ENCODE results near the gene OR51D1. TPM values are rescaled to one million over a fixed set of nuclear protein-coding genes. Genes with fewer than 3 reads are reported as not detected.

OR51D1 gene
- total and polyA plus RNA-seq, 4 donors: not detected

DNA sequence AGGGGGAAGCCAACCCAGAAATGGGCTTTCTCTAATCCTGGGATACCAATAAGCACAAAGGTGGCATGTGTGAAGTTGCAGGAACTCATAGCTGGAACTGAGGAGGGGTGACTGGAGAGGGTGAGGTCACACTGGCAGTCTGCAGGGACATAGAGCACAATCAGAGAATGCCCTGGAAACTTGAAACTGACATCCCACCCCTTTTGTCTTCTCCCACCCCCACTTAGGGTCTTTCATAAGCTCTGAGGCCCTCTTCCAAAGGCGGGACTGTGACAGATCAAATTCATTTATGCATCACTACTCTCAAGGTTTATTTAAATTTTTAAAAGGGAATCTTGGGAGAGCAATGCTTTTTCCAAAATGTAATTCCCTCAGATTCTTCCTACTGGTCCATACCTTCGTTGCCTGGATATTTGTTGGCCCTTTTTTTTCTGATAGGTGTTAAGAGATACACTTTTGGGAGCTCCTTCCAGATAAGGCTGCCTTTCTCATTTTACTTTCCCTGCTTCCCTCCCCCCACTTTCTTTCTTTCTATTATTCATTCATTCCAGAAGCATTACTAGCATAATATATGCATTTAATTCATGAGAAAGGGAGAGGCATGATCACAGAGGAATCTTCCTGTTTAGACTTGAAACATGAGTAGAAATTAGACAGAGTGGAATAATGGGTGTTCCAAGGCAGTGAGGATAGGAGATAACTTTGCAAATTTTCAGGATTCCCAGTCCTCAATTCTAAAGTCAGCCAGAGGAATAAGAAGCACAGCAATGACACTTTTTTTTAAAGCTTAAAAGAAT is 45.5 kb downstream of the OR51D1 start:
- Histone ChIP-seq H3K4me3 (ENCODE audit: low read depth in 1 of 3, low read length in 3 of 3) (no peak overlapping the region), H3K36me3 (ENCODE audit: control insufficient read depth in 4 of 4, insufficient read depth in 3 of 4, low read depth in 1 of 4, low read length in 3 of 4) (no peaks in the 10 kb centered on the region), H3K4me1 (ENCODE audit: control insufficient read depth in 4 of 4, insufficient read depth in 4 of 4, low read length in 3 of 4) (no peaks in the 10 kb centered on the region), H3K9me3 (ENCODE audit: control insufficient read depth in 4 of 4, low read length in 3 of 4) (no peaks in the 10 kb centered on the region), H3K27ac (ENCODE audit: low read depth in 1 of 2, low read length in 2 of 2) (no peak overlapping the region), H3K9ac (ENCODE audit: low read depth in 1 of 2, low read length in 2 of 2) (no peak overlapping the region), H3K27me3 (ENCODE audit: control insufficient read depth in 4 of 4, insufficient read depth in 4 of 4, low read length in 3 of 4) (no peaks in the 10 kb centered on the region)
- DNase-seq (ENCODE audit: low spot score): no peak
- 69% methylated on average over 2 of the region's 2 CpGs for WGBS
- TF ChIP-seq RXRA (IDR thresholded peaks at IDR 0.05): no peak
- TF ChIP-seq, protein P1, sequence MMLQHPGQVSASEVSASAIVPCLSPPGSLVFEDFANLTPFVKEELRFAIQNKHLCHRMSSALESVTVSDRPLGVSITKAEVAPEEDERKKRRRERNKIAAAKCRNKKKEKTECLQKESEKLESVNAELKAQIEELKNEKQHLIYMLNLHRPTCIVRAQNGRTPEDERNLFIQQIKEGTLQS (IDR thresholded peaks at IDR 0.05): no peak
- TF ChIP-seq, protein P2, sequence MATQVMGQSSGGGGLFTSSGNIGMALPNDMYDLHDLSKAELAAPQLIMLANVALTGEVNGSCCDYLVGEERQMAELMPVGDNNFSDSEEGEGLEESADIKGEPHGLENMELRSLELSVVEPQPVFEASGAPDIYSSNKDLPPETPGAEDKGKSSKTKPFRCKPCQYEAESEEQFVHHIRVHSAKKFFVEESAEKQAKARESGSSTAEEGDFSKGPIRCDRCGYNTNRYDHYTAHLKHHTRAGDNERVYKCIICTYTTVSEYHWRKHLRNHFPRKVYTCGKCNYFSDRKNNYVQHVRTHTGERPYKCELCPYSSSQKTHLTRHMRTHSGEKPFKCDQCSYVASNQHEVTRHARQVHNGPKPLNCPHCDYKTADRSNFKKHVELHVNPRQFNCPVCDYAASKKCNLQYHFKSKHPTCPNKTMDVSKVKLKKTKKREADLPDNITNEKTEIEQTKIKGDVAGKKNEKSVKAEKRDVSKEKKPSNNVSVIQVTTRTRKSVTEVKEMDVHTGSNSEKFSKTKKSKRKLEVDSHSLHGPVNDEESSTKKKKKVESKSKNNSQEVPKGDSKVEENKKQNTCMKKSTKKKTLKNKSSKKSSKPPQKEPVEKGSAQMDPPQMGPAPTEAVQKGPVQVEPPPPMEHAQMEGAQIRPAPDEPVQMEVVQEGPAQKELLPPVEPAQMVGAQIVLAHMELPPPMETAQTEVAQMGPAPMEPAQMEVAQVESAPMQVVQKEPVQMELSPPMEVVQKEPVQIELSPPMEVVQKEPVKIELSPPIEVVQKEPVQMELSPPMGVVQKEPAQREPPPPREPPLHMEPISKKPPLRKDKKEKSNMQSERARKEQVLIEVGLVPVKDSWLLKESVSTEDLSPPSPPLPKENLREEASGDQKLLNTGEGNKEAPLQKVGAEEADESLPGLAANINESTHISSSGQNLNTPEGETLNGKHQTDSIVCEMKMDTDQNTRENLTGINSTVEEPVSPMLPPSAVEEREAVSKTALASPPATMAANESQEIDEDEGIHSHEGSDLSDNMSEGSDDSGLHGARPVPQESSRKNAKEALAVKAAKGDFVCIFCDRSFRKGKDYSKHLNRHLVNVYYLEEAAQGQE (IDR thresholded peaks at IDR 0.05): no peak

DNA sequence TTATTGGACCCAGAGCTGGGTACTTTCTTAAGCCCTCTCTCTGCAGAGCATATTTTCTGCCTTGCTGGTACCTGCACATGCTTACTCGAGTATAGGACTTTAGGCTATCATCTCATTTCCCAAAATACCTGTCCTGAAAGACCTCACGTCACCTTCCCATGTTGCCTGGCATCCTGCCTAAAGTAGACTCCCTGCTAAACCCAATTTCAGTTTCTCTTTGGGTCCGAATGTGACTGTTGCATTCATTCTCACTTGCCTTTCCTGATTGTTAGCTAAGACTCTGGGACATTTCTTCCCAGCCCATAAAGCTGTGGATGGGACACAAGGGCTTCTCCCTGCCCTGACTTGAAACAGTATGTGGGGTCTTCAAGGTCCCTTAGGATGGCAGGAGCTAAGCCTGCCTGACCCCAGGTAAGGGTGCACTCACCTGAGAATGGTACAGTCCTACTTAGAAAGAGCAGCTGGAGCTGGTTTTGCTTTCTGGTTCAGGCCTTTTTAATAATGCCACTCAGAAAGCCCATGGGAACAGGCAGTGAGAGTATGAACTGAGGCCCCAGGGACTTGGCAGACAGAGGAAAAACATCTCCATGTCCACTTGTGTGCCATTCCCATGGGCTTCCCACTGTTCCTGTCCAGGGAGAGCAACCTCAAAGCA is 47.5 kb downstream of the OR51D1 start:
- Histone ChIP-seq H3K4me3 (ENCODE audit: low read depth in 1 of 3, low read length in 3 of 3) (no peak overlapping the region), H3K9me3 (ENCODE audit: control insufficient read depth in 4 of 4, low read length in 3 of 4) (no peaks in the 10 kb centered on the region), H3K27ac (ENCODE audit: low read depth in 1 of 2, low read length in 2 of 2) (no peak overlapping the region), H3K36me3 (ENCODE audit: control insufficient read depth in 4 of 4, insufficient read depth in 3 of 4, low read depth in 1 of 4, low read length in 3 of 4) (no peaks in the 10 kb centered on the region), H3K4me1 (ENCODE audit: control insufficient read depth in 4 of 4, insufficient read depth in 4 of 4, low read length in 3 of 4) (no peaks in the 10 kb centered on the region), H3K9ac (ENCODE audit: low read depth in 1 of 2, low read length in 2 of 2) (no peak overlapping the region), H3K27me3 (ENCODE audit: control insufficient read depth in 4 of 4, insufficient read depth in 4 of 4, low read length in 3 of 4) (no peaks in the 10 kb centered on the region)
- no peak for DNase-seq (ENCODE audit: low spot score)
- TF ChIP-seq, protein P3, sequence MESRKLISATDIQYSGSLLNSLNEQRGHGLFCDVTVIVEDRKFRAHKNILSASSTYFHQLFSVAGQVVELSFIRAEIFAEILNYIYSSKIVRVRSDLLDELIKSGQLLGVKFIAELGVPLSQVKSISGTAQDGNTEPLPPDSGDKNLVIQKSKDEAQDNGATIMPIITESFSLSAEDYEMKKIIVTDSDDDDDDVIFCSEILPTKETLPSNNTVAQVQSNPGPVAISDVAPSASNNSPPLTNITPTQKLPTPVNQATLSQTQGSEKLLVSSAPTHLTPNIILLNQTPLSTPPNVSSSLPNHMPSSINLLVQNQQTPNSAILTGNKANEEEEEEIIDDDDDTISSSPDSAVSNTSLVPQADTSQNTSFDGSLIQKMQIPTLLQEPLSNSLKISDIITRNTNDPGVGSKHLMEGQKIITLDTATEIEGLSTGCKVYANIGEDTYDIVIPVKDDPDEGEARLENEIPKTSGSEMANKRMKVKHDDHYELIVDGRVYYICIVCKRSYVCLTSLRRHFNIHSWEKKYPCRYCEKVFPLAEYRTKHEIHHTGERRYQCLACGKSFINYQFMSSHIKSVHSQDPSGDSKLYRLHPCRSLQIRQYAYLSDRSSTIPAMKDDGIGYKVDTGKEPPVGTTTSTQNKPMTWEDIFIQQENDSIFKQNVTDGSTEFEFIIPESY (IDR thresholded peaks at IDR 0.05): no peak
- TF ChIP-seq HNF4G (IDR thresholded peaks at IDR 0.05) (no peak), TAF1 (conservative IDR thresholded peaks at IDR 0.05) (no peak), JUND (IDR thresholded peaks at IDR 0.05) (no peak), EGR1 (IDR thresholded peaks at IDR 0.05; ENCODE audit: low read depth in 2 of 2) (no peak), RAD21 (IDR thresholded peaks at IDR 0.05) (no peak)
- TF ChIP-seq, protein P1 (IDR thresholded peaks at IDR 0.05): no peak
- TF ChIP-seq, protein P4, sequence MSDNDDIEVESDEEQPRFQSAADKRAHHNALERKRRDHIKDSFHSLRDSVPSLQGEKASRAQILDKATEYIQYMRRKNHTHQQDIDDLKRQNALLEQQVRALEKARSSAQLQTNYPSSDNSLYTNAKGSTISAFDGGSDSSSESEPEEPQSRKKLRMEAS (IDR thresholded peaks at IDR 0.05): no peak
- TF ChIP-seq, protein P5, sequence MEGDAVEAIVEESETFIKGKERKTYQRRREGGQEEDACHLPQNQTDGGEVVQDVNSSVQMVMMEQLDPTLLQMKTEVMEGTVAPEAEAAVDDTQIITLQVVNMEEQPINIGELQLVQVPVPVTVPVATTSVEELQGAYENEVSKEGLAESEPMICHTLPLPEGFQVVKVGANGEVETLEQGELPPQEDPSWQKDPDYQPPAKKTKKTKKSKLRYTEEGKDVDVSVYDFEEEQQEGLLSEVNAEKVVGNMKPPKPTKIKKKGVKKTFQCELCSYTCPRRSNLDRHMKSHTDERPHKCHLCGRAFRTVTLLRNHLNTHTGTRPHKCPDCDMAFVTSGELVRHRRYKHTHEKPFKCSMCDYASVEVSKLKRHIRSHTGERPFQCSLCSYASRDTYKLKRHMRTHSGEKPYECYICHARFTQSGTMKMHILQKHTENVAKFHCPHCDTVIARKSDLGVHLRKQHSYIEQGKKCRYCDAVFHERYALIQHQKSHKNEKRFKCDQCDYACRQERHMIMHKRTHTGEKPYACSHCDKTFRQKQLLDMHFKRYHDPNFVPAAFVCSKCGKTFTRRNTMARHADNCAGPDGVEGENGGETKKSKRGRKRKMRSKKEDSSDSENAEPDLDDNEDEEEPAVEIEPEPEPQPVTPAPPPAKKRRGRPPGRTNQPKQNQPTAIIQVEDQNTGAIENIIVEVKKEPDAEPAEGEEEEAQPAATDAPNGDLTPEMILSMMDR (IDR thresholded peaks at IDR 0.05; ENCODE audit: low read depth, low read length, missing input control): no peak
- 65% methylated on average over 3 of the region's 3 CpGs for WGBS

Other genes with a start within 250 kb of the OR51D1 start
- 10 to 100 TPM; 11.5 to 14.9 TPM for gene TRIM21, start 243.8 kb upstream of the OR51D1 start, total RNA-seq
- gene TRIM21, start 243.8 kb upstream of the OR51D1 start, polyA plus RNA-seq: 10 to 100 TPM in 1 of 2 donors, 1 to 10 TPM in 1; 8.0 to 13.4 TPM
- gene OR52K2, start 188.2 kb upstream of the OR51D1 start, total RNA-seq: not detected
- under 1 TPM in 1 of 2 donors, not detected in 1; 0.15 TPM for gene OR52K2, start 188.2 kb upstream of the OR51D1 start, polyA plus RNA-seq
- gene OR52K1, start 154.8 kb upstream of the OR51D1 start, total RNA-seq: under 1 TPM in 1 of 2 donors, not detected in 1; under 0.01 TPM
- gene OR52K1, start 154.8 kb upstream of the OR51D1 start, polyA plus RNA-seq: not detected
- gene OR52M1, start 92.3 kb upstream of the OR51D1 start, total RNA-seq: not detected
- not detected for gene OR52M1, start 92.3 kb upstream of the OR51D1 start, polyA plus RNA-seq
- under 1 TPM in 1 of 2 donors, not detected in 1; under 0.01 TPM for gene OR52I2, start 55.7 kb upstream of the OR51D1 start, total RNA-seq
- not detected for gene OR52I2, start 55.7 kb upstream of the OR51D1 start, polyA plus RNA-seq
- not detected for gene OR52I1, start 43.4 kb upstream of the OR51D1 start, total RNA-seq
- not detected for gene OR52I1, start 43.4 kb upstream of the OR51D1 start, polyA plus RNA-seq
- gene TRIM68, start 29.2 kb upstream of the OR51D1 start, total RNA-seq: 10 to 100 TPM in 1 of 2 donors, 1 to 10 TPM in 1; 4.9 to 11.2 TPM
- gene TRIM68, start 29.2 kb upstream of the OR51D1 start, polyA plus RNA-seq: 1 to 10 TPM; 2.6 to 6.0 TPM
- gene OR51E1, start 6.5 kb downstream of the OR51D1 start, total RNA-seq: under 1 TPM; 0.05 to 0.08 TPM
- not detected for gene OR51E1, start 6.5 kb downstream of the OR51D1 start, polyA plus RNA-seq
- gene OR51E2, start 60.4 kb downstream of the OR51D1 start, total RNA-seq: not detected
- gene OR51E2, start 60.4 kb downstream of the OR51D1 start, polyA plus RNA-seq: not detected
- not detected for gene MMP26, start 67.3 kb downstream of the OR51D1 start, total RNA-seq
- not detected for gene MMP26, start 67.3 kb downstream of the OR51D1 start, polyA plus RNA-seq
- gene OR51F1, start 132.5 kb downstream of the OR51D1 start, total RNA-seq: not detected
- gene OR51F1, start 132.5 kb downstream of the OR51D1 start, polyA plus RNA-seq: not detected
- gene OR52R1, start 166.9 kb downstream of the OR51D1 start, total RNA-seq: not detected
- gene OR52R1, start 166.9 kb downstream of the OR51D1 start, polyA plus RNA-seq: not detected
- gene OR51F2, start 183.8 kb downstream of the OR51D1 start, total RNA-seq: not detected
- not detected for gene OR51F2, start 183.8 kb downstream of the OR51D1 start, polyA plus RNA-seq
- gene OR51S1, start 211.7 kb downstream of the OR51D1 start, total RNA-seq: not detected
- not detected for gene OR51S1, start 211.7 kb downstream of the OR51D1 start, polyA plus RNA-seq
- gene OR51T1, start 244.4 kb downstream of the OR51D1 start, total RNA-seq: not detected
- gene OR51T1, start 244.4 kb downstream of the OR51D1 start, polyA plus RNA-seq: not detected